K562 (cell line): Measurements from ENCODE around the gene TBC1D2B. TPM values are rescaled to one million over a fixed set of nuclear protein-coding genes. Genes with fewer than 3 reads are reported as not detected.

Source experiments
- CREBBP ChIP-seq: IDR thresholded peaks from one replicate; pipeline ENCODE4 v1.6.1; 2012; ENCODE audit warnings: low read depth, mild to moderate bottlenecking, control low read depth, inconsistent platforms, low read length
- HDAC8 ChIP-seq: fragments of 450-650 bp; IDR thresholded peaks from 2 replicates; pipeline ENCODE4 v1.6.1; 2016; ENCODE audit warnings: mild to moderate bottlenecking, missing genetic modification characterization, moderate library complexity, missing compliant biosample characterization
- KHSRP ChIP-seq: fragments of 450-650 bp; IDR thresholded peaks from 2 replicates; pipeline ENCODE4 v1.6.1; 2017
- LARP7 ChIP-seq: fragments of 450-650 bp; IDR thresholded peaks from 2 replicates; pipeline ENCODE4 v1.6.1; 2016
- MAFF ChIP-seq: IDR thresholded peaks from 2 replicates; pipeline ENCODE4 v1.6.1; 2012; ENCODE audit warnings: low read length, improper control_type of control experiment
- NFATC3 ChIP-seq: fragments of 450-650 bp; IDR thresholded peaks from 2 replicates; pipeline ENCODE4 v1.6.1; 2017; ENCODE audit warnings: mild to moderate bottlenecking
- NFYB ChIP-seq: IDR thresholded peaks from 2 replicates; pipeline ENCODE4 v1.6.1; 2011; ENCODE audit warnings: mild to moderate bottlenecking, moderate library complexity; ENCODE audit not compliant: insufficient read length; ENCODE audit errors: extremely low read depth
- PCBP1 ChIP-seq: fragments of 200-400 bp; formaldehyde crosslinking; IDR thresholded peaks from 2 replicates; pipeline ENCODE4 v1.6.1; 2018; ENCODE audit warnings: mild to moderate bottlenecking, low read depth, low read length; ENCODE audit not compliant: poor library complexity, severe bottlenecking
- ZBTB8A ChIP-seq: fragments of 450-650 bp; IDR thresholded peaks from 2 replicates; pipeline ENCODE4 v1.6.1; 2018; ENCODE audit warnings: mild to moderate bottlenecking, moderate library complexity; ENCODE audit not compliant: partially characterized antibody
- ZKSCAN8 ChIP-seq: fragments of 200-800 bp; sonication (Bioruptor generic); IDR thresholded peaks from 2 replicates; pipeline ENCODE4 v1.6.1; 2016; ENCODE audit warnings: missing genetic modification characterization, missing compliant biosample characterization
- polyA plus RNA-seq, 8 experiments: library from polyadenylated mRNA; depleted of rRNA in 4 of 8; stranded (reverse) in 5 of 8; unstranded in 3 of 8; fragments of >200 nt; fragmentation: Nextera tagmentation in 2 of 8; fragmentation: Illumina TruSeq in 1 of 8; extraction: Ambion mirVana in 2 of 8; extraction: Trizol in 1 of 8; gene quantifications; 2 replicates each; pipeline versions ENCODE4 v1.2.1 to v1.2.3, GENCODE V29; 2011 to 2014; ENCODE audit warnings: inconsistent platforms in 1 of 8, missing spikeins in 1 of 8
- total RNA-seq, 7 experiments: library from RNA; depleted of rRNA in 6 of 7; stranded (reverse); fragments of >200 nt in 6 of 7; fragmentation: Illumina TruSeq in 2 of 7; extraction: Trizol in 2 of 7; gene quantifications; 2 replicates each; pipeline versions ENCODE4 v1.2.1 to v1.2.3, GENCODE V29; 2011 to 2021; ENCODE audit warnings: low replicate concordance in 1 of 7
- TF ChIP-seq, protein P1 (sequence below): fragments of 450-650 bp; formaldehyde crosslinking; IDR thresholded peaks from 2 replicates; pipeline ENCODE4 v1.4.0; 2020; ENCODE audit warnings: mild to moderate bottlenecking, moderate library complexity
- TF ChIP-seq, protein P2 (sequence below): fragments of 450-650 bp; conservative IDR thresholded peaks from 2 replicates; pipeline ENCODE4 v1.6.1; 2016; ENCODE audit warnings: missing genetic modification characterization, low read depth, mild to moderate bottlenecking, control low read depth, missing compliant biosample characterization
- TF ChIP-seq, protein P3 (sequence below), 2 experiments: IDR thresholded peaks in 1 of 2; conservative IDR thresholded peaks in 1 of 2; 2 replicates each; pipeline ENCODE4 v1.6.1; 2016; ENCODE audit warnings: low read depth in 2 of 2, mild to moderate bottlenecking in 1 of 2, missing compliant biosample characterization in 1 of 2, missing genetic modification characterization in 1 of 2, moderate library complexity in 1 of 2
- TF ChIP-seq, protein P4 (sequence below), 3 experiments: fragments of 200-800 bp in 1 of 3; sonication (Bioruptor generic) in 1 of 3; sonication (generic) in 1 of 3; formaldehyde crosslinking in 1 of 3; IDR thresholded peaks; 2 replicates each; pipeline versions ENCODE4 v1.6.1 to v1.8.0; 2016 to 2022; ENCODE audit warnings: mild to moderate bottlenecking in 2 of 3, missing compliant biosample characterization in 2 of 3, missing genetic modification characterization in 2 of 3, missing genetic modification reagents in 1 of 3
- TF ChIP-seq, protein P5 (sequence below): fragments of 250-450 bp; sonication (Bioruptor Pico); IDR thresholded peaks from 2 replicates; pipeline ENCODE4 v1.4.0; 2020; ENCODE audit warnings: mild to moderate bottlenecking, moderate library complexity

The TBC1D2B gene
- total and polyA plus RNA-seq, 9 of the 15 experiments (the other 6 are each of a cell fraction or from before 2014, with no cell fraction given), result 0.15 to 16.3 (median 8.9) TPM

DNA sequence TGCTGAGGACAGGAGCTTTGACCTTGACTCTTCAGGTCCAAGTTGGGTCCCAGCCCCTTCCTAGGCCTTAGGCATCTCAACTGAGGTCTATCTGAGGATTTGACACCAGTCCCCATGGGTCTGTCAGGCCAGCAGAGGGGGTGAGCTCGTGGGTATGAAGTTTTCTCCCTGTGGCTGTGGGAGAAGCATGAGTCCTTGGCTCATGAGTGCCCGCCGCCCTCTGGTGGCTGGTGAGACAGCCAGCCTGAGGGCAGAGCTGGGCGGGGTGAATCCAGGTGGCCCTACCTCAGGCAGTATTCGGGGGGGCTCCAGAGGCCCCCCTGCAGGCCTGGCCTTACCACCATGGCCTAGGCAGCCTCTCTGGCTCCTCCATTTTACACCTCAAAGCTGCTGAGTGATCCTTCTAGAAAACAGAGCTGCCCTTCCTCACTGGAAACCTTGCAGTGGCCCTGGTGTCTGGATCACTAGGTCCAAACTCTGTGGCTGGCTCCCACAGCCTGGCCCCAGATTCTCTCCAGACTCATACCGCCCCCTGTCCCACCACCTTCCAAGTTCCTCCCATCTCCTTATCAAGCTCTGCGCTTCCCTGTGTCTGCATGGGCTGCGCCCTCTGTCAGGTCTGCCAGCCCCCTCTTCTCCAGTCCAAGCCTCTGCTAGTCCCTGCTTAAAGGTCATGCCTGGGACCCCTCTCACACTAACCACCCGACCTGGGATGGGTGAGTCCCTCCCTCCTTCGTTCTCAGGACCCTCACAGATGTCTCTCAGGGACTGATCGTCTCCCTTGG is 31.0 kb upstream of the TBC1D2B start (continued):
- TF ChIP-seq, protein P1, sequence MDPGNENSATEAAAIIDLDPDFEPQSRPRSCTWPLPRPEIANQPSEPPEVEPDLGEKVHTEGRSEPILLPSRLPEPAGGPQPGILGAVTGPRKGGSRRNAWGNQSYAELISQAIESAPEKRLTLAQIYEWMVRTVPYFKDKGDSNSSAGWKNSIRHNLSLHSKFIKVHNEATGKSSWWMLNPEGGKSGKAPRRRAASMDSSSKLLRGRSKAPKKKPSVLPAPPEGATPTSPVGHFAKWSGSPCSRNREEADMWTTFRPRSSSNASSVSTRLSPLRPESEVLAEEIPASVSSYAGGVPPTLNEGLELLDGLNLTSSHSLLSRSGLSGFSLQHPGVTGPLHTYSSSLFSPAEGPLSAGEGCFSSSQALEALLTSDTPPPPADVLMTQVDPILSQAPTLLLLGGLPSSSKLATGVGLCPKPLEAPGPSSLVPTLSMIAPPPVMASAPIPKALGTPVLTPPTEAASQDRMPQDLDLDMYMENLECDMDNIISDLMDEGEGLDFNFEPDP, result no peak
- TF ChIP-seq ZKSCAN8 (CRISPR knock-in tag) (no peak), MAFF (no peak), CREBBP (no peak), HDAC8 (tag) (no peak), KHSRP (no peak), PCBP1 (no peak), NFATC3 (no peak), LARP7 (no peak), ZBTB8A (no peak), NFYB (no peak)
- TF ChIP-seq, protein P2, sequence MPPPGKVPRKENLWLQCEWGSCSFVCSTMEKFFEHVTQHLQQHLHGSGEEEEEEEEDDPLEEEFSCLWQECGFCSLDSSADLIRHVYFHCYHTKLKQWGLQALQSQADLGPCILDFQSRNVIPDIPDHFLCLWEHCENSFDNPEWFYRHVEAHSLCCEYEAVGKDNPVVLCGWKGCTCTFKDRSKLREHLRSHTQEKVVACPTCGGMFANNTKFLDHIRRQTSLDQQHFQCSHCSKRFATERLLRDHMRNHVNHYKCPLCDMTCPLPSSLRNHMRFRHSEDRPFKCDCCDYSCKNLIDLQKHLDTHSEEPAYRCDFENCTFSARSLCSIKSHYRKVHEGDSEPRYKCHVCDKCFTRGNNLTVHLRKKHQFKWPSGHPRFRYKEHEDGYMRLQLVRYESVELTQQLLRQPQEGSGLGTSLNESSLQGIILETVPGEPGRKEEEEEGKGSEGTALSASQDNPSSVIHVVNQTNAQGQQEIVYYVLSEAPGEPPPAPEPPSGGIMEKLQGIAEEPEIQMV (tag), result no peak
- TF ChIP-seq, protein P3, sequence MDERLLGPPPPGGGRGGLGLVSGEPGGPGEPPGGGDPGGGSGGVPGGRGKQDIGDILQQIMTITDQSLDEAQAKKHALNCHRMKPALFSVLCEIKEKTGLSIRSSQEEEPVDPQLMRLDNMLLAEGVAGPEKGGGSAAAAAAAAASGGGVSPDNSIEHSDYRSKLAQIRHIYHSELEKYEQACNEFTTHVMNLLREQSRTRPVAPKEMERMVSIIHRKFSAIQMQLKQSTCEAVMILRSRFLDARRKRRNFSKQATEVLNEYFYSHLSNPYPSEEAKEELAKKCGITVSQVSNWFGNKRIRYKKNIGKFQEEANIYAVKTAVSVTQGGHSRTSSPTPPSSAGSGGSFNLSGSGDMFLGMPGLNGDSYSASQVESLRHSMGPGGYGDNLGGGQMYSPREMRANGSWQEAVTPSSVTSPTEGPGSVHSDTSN (CRISPR knock-in tag; IDR thresholded peaks at IDR 0.05; ENCODE audit: low read depth), result no peak
- TF ChIP-seq, protein P3 (tag; conservative IDR thresholded peaks at IDR 0.05; ENCODE audit: low read depth), result no peak
- TF ChIP-seq, protein P4, sequence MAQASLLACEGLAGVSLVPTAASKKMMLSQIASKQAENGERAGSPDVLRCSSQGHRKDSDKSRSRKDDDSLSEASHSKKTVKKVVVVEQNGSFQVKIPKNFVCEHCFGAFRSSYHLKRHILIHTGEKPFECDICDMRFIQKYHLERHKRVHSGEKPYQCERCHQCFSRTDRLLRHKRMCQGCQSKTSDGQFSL (CRISPR knock-in tag; IDR thresholded peaks at IDR 0.05), result no peak
- TF ChIP-seq, protein P4 (tag; IDR thresholded peaks at IDR 0.05), result no peak
- TF ChIP-seq, protein P5, sequence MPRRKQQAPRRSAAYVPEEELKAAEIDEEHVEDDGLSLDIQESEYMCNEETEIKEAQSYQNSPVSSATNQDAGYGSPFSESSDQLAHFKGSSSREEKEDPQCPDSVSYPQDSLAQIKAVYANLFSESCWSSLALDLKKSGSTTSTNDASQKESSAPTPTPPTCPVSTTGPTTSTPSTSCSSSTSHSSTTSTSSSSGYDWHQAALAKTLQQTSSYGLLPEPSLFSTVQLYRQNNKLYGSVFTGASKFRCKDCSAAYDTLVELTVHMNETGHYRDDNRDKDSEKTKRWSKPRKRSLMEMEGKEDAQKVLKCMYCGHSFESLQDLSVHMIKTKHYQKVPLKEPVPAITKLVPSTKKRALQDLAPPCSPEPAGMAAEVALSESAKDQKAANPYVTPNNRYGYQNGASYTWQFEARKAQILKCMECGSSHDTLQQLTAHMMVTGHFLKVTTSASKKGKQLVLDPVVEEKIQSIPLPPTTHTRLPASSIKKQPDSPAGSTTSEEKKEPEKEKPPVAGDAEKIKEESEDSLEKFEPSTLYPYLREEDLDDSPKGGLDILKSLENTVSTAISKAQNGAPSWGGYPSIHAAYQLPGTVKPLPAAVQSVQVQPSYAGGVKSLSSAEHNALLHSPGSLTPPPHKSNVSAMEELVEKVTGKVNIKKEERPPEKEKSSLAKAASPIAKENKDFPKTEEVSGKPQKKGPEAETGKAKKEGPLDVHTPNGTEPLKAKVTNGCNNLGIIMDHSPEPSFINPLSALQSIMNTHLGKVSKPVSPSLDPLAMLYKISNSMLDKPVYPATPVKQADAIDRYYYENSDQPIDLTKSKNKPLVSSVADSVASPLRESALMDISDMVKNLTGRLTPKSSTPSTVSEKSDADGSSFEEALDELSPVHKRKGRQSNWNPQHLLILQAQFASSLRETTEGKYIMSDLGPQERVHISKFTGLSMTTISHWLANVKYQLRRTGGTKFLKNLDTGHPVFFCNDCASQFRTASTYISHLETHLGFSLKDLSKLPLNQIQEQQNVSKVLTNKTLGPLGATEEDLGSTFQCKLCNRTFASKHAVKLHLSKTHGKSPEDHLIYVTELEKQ, result no peak
